ENCODE data around the gene IPO13.

IPO13 gene

GRCh38 chr1:44015206-44015605 is 68.5 kb downstream of the IPO13 start:
- Histone ChIP-seq H3K27ac (ENCODE audit: low read length) (no peak overlapping the region), H3K4me2 (ENCODE audit: insufficient read depth, low read length) (no peak overlapping the region), H3K36me3 (ENCODE audit: insufficient read depth, low read length) (no peaks in the 10 kb centered on the region), H3K79me2 (ENCODE audit: insufficient read depth, low read length) (no peaks in the 10 kb centered on the region), H4K20me1 (ENCODE audit: insufficient read depth, low read length) (no peaks in the 10 kb centered on the region), H3K9ac (ENCODE audit: low read depth, low read length) (no peak overlapping the region), H3K9me3 (ENCODE audit: insufficient read depth, low read length, severe bottlenecking) (no peaks in the 10 kb centered on the region), H2AFZ (ENCODE audit: low read depth, low read length) (no peak overlapping the region), H3K4me1 (ENCODE audit: insufficient read depth, low read length) (no peaks in the 10 kb centered on the region), H3K4me3 (ENCODE audit: low read depth in 1 of 2, low read length in 2 of 2) (no peak overlapping the region), H3K27me3 (ENCODE audit: insufficient read depth, low read length, poor library complexity) (no peaks in the 10 kb centered on the region)
- no peak for ATAC-seq (ENCODE audit: insufficient read depth, low read depth)
- TF ChIP-seq EZH2 (IDR thresholded peaks at IDR 0.05; ENCODE audit: borderline replicate concordance, low read depth, low read length, severe bottlenecking) (no peak), CTCF (IDR thresholded peaks at IDR 0.05; ENCODE audit: borderline replicate concordance, extremely low read depth, low read length, poor library complexity, severe bottlenecking) (no peak)
- DNase-seq = no peak

- H3K4me3 ChIP-seq (ENCODE audit: low read depth in 1 of 2, low read length in 2 of 2) = no peak overlapping the region
- H3K4me2 ChIP-seq (ENCODE audit: insufficient read depth, low read length) = no peak overlapping the region
- no peak for ATAC-seq (ENCODE audit: insufficient read depth, low read depth)
- H3K9ac ChIP-seq (ENCODE audit: low read depth, low read length) = no peak overlapping the region
- no peak overlapping the region for H2AFZ ChIP-seq (ENCODE audit: low read depth, low read length)
- TF ChIP-seq CTCF (IDR thresholded peaks at IDR 0.05; ENCODE audit: borderline replicate concordance, extremely low read depth, low read length, poor library complexity, severe bottlenecking) (no peak), EZH2 (IDR thresholded peaks at IDR 0.05; ENCODE audit: borderline replicate concordance, low read depth, low read length, severe bottlenecking) (no peak)
- DNase-seq = no peak
- H4K20me1 ChIP-seq (ENCODE audit: insufficient read depth, low read length) = 0 out of 2 replicates have a peak, but pooled peaks cover 2% of the 10 kb centered on the region
- no peaks in the 10 kb centered on the region for H3K36me3 ChIP-seq (ENCODE audit: insufficient read depth, low read length)
- no peaks in the 10 kb centered on the region for H3K27me3 ChIP-seq (ENCODE audit: insufficient read depth, low read length, poor library complexity)
- H3K4me1 ChIP-seq (ENCODE audit: insufficient read depth, low read length) = no peaks in the 10 kb centered on the region
- H3K9me3 ChIP-seq (ENCODE audit: insufficient read depth, low read length, severe bottlenecking) = no peaks in the 10 kb centered on the region
- no peaks in the 10 kb centered on the region for H3K79me2 ChIP-seq (ENCODE audit: insufficient read depth, low read length)
- H3K27ac ChIP-seq (ENCODE audit: low read length) = no peak overlapping the region
Measured at GRCh38 chr1:44016041-44016889, 69.5 kb downstream of the IPO13 start.

GRCh38 chr1:44016890-44017400 is 70.2 kb downstream of the IPO13 start:
- Histone ChIP-seq H3K4me2 (ENCODE audit: insufficient read depth, low read length) (no peak overlapping the region), H3K27me3 (ENCODE audit: insufficient read depth, low read length, poor library complexity) (no peaks in the 10 kb centered on the region), H3K36me3 (ENCODE audit: insufficient read depth, low read length) (no peaks in the 10 kb centered on the region), H3K27ac (ENCODE audit: low read length) (no peak overlapping the region), H3K79me2 (ENCODE audit: insufficient read depth, low read length) (no peaks in the 10 kb centered on the region), H3K4me1 (ENCODE audit: insufficient read depth, low read length) (no peaks in the 10 kb centered on the region), H4K20me1 (ENCODE audit: insufficient read depth, low read length) (0 out of 2 replicates have a peak, but pooled peaks cover 5% of the 10 kb centered on the region), H3K4me3 (ENCODE audit: low read depth in 1 of 2, low read length in 2 of 2) (no peak overlapping the region), H2AFZ (ENCODE audit: low read depth, low read length) (no peak overlapping the region), H3K9ac (ENCODE audit: low read depth, low read length) (no peak overlapping the region), H3K9me3 (ENCODE audit: insufficient read depth, low read length, severe bottlenecking) (no peaks in the 10 kb centered on the region)
- ATAC-seq (ENCODE audit: insufficient read depth, low read depth) = no peak
- TF ChIP-seq CTCF (IDR thresholded peaks at IDR 0.05; ENCODE audit: borderline replicate concordance, extremely low read depth, low read length, poor library complexity, severe bottlenecking) (no peak), EZH2 (IDR thresholded peaks at IDR 0.05; ENCODE audit: borderline replicate concordance, low read depth, low read length, severe bottlenecking) (no peak)
- no peak for DNase-seq
